GM23338 (cell line): Measurements from ENCODE around the gene FBXO15.

Source experiments
- CREB1 ChIP-seq: fragments of 250-450 bp; sonication (Bioruptor Pico); IDR thresholded peaks from 2 replicates; pipeline ENCODE4 v1.5.0; 2020; ENCODE audit warnings: low read depth, mild to moderate bottlenecking, moderate library complexity
- EZH2 ChIP-seq: fragments of 200-600 bp; sonication (generic); IDR thresholded peaks from one replicate; pipeline ENCODE4 v1.8.0; 2017; ENCODE audit warnings: antibody characterized with exemption, mild to moderate bottlenecking, low read depth; ENCODE audit not compliant: unreplicated experiment
- EZH2phosphoT487 ChIP-seq: fragments of 200-600 bp; sonication (generic); IDR thresholded peaks from one replicate; pipeline ENCODE4 v1.8.1; 2018; ENCODE audit warnings: antibody characterized with exemption; ENCODE audit not compliant: unreplicated experiment
- JUNB ChIP-seq: IDR thresholded peaks from one replicate; pipeline ENCODE4 v1.6.1; 2016; ENCODE audit warnings: antibody characterized with exemption; ENCODE audit not compliant: unreplicated experiment
- POLR2AphosphoS5 ChIP-seq: IDR thresholded peaks from 2 replicates; pipeline ENCODE4 v1.6.1; 2016; ENCODE audit warnings: antibody characterized with exemption, low read depth
- STAT1 ChIP-seq: IDR thresholded peaks from one replicate; pipeline ENCODE4 v1.6.1; 2016; ENCODE audit warnings: antibody characterized with exemption; ENCODE audit not compliant: unreplicated experiment
- TF ChIP-seq, protein P1 (sequence below), 2 experiments: fragments of 200-600 bp in 1 of 2; sonication (generic) in 1 of 2; conservative IDR thresholded peaks; 2 replicates each; pipeline versions ENCODE4 v1.5.1 to v1.6.1; 2016 to 2017; ENCODE audit warnings: antibody characterized with exemption in 2 of 2, low read depth in 2 of 2, mild to moderate bottlenecking in 2 of 2, moderate library complexity in 1 of 2
- TF ChIP-seq, protein P2 (sequence below): IDR thresholded peaks from one replicate; pipeline ENCODE4 v1.6.1; 2018; ENCODE audit warnings: antibody characterized with exemption; ENCODE audit not compliant: unreplicated experiment

DNA sequence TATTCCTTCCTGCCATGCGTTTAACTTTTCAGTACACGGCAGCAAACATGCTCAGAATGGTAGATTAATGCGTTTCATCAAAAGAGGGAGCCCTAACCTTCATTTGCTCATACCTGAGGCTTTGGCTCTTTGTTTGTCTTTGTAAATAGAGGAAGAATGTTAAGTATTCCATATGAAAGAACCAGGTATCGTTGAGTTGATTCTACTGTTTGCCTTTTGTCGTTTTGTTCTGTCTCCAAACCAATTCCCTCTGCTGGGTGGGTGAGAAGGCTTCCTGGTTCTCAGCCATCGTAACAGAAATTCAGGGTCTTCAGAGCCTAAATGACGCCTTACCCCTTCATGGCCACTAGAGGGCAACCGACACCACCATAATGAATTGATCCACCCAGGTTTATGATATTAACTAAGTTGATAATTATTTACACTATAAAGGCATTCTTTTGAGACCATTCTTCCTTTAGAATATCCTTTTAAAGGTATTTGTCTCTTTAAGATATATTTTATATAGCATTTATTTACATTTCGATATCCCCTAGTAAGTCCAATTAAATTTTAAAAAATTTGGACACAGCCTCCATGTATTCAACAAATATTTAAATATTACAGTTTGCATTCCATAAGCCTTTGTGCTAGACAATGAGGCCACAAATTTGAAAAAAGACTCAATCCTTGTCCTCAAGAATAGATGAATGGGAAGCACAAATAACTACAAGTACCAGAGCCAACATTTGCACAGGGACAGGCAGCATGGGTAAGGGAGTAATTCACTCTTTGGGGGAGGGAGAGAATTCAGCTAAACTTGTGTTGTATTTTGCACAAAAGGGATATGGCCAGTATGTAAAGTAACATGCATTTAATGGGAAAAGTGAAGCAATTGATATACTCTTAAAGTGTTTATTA, 48.8 kb upstream of the FBXO15 start:
- TF ChIP-seq, protein P1, sequence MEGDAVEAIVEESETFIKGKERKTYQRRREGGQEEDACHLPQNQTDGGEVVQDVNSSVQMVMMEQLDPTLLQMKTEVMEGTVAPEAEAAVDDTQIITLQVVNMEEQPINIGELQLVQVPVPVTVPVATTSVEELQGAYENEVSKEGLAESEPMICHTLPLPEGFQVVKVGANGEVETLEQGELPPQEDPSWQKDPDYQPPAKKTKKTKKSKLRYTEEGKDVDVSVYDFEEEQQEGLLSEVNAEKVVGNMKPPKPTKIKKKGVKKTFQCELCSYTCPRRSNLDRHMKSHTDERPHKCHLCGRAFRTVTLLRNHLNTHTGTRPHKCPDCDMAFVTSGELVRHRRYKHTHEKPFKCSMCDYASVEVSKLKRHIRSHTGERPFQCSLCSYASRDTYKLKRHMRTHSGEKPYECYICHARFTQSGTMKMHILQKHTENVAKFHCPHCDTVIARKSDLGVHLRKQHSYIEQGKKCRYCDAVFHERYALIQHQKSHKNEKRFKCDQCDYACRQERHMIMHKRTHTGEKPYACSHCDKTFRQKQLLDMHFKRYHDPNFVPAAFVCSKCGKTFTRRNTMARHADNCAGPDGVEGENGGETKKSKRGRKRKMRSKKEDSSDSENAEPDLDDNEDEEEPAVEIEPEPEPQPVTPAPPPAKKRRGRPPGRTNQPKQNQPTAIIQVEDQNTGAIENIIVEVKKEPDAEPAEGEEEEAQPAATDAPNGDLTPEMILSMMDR (conservative IDR thresholded peaks at IDR 0.05; ENCODE audit: low read depth in 2 of 2) = peak; percentile 85 to 94
- TF ChIP-seq JUNB (no peak), POLR2AphosphoS5 (no peak), EZH2 (no peak), EZH2phosphoT487 (no peak), CREB1 (CRISPR knock-in tag) (no peak), STAT1 (no peak)
- TF ChIP-seq, protein P2, sequence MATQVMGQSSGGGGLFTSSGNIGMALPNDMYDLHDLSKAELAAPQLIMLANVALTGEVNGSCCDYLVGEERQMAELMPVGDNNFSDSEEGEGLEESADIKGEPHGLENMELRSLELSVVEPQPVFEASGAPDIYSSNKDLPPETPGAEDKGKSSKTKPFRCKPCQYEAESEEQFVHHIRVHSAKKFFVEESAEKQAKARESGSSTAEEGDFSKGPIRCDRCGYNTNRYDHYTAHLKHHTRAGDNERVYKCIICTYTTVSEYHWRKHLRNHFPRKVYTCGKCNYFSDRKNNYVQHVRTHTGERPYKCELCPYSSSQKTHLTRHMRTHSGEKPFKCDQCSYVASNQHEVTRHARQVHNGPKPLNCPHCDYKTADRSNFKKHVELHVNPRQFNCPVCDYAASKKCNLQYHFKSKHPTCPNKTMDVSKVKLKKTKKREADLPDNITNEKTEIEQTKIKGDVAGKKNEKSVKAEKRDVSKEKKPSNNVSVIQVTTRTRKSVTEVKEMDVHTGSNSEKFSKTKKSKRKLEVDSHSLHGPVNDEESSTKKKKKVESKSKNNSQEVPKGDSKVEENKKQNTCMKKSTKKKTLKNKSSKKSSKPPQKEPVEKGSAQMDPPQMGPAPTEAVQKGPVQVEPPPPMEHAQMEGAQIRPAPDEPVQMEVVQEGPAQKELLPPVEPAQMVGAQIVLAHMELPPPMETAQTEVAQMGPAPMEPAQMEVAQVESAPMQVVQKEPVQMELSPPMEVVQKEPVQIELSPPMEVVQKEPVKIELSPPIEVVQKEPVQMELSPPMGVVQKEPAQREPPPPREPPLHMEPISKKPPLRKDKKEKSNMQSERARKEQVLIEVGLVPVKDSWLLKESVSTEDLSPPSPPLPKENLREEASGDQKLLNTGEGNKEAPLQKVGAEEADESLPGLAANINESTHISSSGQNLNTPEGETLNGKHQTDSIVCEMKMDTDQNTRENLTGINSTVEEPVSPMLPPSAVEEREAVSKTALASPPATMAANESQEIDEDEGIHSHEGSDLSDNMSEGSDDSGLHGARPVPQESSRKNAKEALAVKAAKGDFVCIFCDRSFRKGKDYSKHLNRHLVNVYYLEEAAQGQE = no peak
